Islet of Langerhans (tissue), 1 donor: Measurements from ENCODE around the gene FBLN1.

Experiments
- FAIRE-seq: peaks from one replicate; lab custom pipeline; 2011; peaks lifted over from hg19 to GRCh38; lab: Jason Lieb, UNC

Gene FBLN1

DNA sequence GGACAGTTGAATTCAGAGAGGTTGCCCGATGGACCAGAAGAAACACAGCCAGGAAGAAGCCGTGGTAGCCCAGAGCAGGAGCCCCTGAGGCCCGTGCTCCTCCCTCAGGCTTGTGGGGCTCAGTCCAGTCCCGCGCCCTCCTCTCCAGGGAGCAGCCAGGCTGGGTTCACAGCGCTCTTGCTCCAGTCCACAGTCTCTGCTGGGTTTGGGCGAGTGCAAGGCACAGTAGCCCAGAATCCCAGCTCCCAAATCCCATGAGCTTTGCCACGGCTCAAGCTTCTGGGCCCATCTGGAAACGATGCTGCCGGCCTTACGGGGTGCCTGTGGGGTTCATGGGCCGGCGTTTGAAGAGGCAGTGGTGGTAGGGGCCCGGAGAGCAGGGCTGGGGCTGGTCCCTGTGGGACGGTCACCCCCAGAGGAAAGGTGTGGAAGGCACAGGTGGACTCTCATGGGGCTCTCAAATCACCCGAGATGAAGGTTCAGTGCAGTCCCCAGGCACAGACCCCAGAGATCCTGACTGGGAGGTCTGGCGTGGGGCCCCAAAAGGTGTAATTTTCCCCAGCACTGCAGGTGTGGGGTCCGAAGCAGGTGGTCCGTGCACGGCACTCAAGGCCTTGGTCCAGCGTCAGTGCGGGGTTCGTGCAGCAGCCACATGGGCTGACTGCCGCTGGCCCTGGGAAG is 138.4 kb downstream of the FBLN1 start:
- no peak for FAIRE-seq

DNA sequence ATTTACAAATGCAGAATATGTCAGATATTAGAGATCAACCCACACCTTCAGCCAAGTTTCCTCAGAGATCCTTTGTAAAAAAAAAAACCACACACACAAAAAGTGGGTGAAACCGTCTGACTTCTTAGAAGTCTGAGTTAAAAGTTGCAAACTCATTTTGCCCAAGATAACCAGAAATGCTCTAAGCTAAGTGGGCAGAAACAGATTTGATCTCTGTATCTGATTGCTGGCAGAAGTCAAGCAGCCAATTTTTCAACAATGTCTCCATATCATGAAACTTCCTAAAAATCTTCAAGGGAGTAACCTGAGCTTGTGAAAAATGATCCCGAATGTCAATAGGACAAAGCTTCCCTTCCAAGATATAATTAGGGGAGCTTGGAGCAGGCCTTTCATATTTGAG is 140.3 kb downstream of the FBLN1 start:
- no peak for FAIRE-seq

- FAIRE-seq, result no peak
Observed at GRCh38 chr22:45644714-45645113, 142.0 kb downstream of the FBLN1 start.

- FAIRE-seq, result no peak
Observed at GRCh38 chr22:45645150-45645525, 142.5 kb downstream of the FBLN1 start.

- no peak for FAIRE-seq
Observed at GRCh38 chr22:45645526-45646414, 143.1 kb downstream of the FBLN1 start.

- FAIRE-seq, result no peak
Observed at GRCh38 chr22:45647532-45648225, 145.0 kb downstream of the FBLN1 start.

- FAIRE-seq, result no peak
Observed at GRCh38 chr22:45648301-45649117, 145.8 kb downstream of the FBLN1 start.

DNA sequence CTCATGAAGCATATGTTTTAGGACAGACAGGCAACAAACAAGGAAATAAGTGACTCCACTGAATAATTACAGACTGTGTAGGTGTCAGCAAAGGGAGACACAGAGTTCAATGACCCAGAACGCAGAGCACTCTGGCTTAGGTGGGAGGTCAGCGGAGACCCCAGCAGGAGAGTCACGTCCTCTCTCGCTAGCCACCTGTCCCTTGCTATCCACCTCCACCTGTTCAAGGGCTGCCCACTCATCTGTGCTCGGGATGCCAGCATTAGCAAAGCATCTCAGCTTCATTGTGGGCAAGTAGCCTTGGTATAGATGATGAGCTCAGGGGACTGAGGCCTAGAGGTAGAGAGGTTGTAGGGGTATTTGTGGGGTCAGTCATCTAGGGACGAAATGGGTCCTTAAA is 147.1 kb downstream of the FBLN1 start:
- no peak for FAIRE-seq

DNA sequence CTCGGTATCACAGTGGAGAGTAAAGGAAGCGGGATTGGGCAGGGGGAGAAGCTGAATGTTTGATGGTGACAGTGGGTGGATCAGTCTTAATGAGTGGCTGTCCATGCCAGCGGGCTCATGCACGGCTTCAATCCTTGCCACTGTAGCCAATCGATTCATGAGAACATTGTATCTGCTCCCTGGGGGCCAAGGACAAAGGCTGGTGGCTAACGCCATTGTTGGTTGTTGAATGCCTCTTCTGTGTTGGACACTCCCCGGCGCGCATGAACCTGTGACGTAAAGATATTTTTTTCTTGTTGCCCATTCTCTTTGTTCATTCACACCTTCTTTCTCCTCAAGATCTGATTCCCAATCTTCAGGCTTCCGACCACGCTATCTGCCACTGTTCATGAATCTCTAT is 148.0 kb downstream of the FBLN1 start:
- FAIRE-seq, result no peak
